HG03565 (cell line): ENCODE measurements around the gene USP11.
A peak's percentile ranks its signal among the peaks of the same experiment; 100 is the strongest.

Experiments used
- ATAC-seq: cut with Tn5 transposase; IDR thresholded peaks from one replicate; pipeline ENCODE4 v1.9.1; 2021; ENCODE audit warnings: mild to moderate bottlenecking, moderate library complexity; ENCODE audit not compliant: unreplicated experiment

The USP11 gene

DNA sequence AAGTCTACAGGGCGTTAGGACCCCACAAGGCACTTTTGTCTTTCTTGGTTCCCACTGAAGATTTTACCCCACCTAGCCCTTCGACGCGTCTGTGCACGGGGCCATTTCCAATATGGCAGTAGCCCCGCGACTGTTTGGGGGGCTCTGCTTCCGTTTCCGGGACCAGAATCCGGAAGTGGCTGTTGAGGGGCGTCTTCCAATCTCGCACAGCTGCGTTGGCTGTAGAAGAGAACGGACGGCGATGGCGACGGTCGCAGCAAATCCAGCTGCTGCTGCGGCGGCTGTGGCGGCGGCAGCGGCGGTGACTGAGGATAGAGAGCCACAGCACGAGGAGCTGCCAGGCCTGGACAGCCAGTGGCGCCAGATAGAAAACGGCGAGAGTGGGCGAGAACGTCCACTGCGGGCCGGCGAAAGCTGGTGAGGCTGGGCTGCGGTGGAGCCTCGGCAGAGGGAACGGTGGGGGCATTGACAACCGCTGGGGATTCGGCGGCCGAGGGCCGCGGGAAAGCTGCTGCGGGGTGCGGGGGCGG, at the start of gene USP11:
TSS of gene USP11 (plus strand) at position 207 of the 530 bp plus-strand sequence. CDS start at position 242, 35 bp downstream.
- peak; percentile 11 for ATAC-seq

DNA sequence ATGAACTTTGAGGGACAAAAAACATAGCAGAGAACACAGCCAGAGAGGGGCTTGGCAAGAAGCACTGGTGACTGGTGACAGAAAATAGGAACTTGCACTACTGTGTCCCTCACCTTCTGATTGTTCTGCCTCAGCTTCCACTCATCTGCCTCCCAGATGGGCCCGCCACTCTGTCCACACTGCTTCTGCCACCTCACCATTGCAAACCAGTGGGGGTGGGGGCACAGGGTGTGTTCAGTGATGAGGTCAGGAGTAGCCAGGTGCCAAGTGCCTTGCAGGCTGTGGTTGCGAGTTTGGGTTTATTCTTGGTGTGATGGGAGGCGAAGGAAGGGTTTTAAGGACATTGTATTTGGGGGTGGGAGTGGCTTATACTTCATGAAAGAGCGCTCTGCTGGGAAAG, 48.3 kb upstream of the USP11 start:
- ATAC-seq, result no peak

DNA sequence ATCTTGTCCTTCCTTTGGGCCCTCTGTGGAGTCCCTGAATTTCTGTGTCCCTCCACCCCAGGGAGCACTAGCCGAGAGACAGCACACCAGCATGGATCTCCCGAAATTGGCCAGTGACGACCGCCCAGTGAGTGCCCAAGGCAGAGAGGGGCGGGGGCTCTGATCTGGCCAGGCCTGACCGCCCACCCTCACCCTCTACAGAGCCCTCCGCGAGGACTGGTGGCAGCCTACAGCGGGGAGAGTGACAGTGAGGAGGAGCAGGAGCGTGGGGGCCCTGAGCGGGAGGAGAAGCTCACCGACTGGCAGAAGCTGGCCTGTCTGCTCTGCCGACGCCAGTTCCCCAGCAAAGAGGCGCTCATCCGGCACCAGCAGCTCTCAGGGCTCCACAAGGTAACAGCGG, 47.6 kb upstream of the USP11 start:
- no peak for ATAC-seq

DNA sequence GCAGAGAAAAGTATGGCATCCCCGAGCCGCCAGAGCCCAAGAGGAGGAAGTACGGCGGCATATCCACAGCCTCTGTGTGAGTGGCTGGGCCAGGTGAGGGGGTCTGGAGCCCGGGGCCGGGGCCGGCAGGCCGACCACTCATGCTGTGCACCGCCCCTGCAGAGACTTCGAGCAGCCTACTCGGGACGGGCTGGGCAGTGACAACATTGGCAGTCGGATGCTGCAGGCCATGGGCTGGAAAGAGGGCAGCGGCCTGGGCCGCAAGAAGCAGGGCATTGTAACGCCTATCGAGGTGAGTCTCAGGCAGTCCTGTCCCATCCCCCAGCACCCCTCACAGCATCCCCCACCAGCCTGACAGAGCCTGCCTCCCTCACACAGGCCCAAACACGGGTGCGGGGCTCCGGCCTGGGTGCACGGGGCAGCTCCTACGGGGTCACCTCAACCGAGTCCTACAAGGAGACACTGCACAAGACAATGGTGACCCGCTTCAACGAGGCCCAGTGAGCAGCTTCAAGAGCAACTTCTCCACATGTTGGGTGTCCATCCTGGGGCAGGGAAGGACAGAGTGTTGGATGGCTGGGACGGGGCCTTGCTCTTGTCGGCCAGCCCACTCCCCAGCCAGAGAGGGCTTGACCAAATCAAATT, 46.6 kb upstream of the USP11 start:
- no peak for ATAC-seq

DNA sequence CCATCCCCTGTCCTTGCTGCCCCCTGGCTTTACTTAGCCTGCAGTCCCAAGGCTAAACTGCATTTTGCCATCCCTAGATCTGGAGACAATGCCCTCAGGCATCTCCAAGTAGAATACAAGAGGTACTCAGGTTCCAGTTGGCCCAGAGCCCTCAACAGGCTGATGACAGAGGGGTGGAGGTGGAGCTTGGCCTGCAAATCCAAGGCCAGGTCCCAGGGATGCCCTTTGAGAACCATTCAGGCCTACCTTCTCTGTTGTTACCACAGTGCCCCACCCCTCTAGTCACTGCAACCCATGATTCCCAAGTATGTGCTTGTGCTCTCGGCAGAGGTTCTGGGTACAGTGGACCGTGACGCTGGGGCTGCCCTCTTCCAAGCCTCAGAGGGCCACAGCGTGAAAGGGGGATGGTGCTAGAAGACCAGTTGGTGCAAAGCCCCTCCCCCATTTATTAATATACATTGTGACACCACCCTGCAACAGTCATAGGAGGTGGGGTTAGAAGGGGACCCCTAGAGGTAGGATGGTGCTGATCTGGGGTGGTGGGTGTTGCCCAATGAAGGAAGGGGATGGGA, 45.6 kb upstream of the USP11 start:
- ATAC-seq, result no peak

DNA sequence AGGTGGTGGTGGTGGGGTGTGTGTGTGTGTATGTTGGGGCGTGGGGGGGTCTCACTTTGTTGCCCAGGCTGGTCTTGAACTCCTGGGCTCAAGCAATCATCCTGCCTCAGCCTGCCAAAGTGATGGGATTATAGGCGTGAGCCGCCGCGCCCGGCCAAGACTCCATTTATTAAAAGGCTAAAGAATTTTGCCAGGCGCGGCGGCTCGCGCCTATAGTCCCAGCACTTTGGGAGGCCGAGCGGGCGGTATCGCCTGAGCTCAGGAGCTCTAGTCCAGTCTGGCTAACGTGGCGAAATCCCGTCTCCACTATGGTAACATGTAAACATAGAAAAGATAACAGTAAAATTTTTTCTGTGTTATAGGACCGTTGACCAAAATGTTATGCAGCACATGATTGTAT, 42.9 kb upstream of the USP11 start:
- ATAC-seq, result no peak

DNA sequence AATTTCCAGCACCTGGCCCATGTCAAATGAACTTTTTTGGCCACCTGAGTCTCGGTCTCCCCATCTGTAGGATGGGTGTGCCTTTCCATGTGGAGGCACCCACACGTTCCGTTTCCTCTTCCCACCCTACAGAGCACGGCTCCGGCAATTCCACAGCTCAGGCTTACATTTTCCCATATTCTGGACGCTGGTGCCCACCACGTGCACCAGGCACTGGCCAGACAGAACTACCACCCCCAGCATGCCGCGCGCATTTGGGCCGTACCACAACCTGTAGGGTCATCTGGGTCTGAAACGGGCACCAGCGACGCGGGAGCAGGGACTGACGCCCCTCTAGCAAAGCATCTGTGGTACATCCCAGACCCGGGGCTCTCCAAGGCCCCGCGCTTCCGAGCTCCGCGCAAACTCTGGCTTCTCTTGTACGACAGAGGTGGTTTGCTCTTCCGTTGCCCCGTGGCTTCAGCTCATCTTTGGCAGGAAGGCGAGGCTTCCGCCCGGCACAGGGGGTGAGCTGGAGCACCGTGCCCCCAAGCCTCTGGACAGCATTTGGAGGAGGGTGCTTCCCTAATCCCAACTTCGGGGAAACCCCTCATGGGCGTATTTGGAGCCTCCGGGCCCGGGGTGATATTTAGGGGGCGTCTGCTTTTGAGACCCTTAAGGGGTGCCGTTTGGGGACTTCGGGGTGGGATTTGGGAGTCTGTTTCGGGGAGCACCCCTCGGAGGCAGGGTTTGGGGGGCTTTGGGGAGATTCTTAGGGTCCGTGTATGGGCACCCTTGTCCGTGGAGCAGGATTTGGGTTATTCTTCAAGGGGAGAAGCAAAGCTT, 42.2 kb upstream of the USP11 start:
- ATAC-seq, result peak; percentile 49

DNA sequence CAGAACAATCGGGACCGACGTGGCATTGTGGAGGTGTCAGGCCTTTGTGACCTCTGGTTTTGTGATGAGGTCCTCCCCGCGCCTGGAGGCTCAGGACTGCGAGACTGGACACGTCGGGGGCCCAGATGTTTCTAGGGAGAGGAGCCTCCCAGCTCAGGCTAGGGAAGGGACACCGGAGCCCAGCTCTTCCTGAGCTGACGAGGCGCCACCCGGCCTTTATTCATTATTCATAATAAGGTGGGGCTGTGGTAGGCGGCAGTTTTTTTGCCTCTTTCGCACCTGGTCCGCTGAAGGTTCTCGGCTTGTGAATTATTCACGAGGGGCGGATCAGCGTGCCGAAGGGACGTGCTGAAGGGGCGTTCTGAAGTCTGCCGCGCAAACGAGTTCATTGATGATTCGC, 41.5 kb upstream of the USP11 start:
- no peak for ATAC-seq

DNA sequence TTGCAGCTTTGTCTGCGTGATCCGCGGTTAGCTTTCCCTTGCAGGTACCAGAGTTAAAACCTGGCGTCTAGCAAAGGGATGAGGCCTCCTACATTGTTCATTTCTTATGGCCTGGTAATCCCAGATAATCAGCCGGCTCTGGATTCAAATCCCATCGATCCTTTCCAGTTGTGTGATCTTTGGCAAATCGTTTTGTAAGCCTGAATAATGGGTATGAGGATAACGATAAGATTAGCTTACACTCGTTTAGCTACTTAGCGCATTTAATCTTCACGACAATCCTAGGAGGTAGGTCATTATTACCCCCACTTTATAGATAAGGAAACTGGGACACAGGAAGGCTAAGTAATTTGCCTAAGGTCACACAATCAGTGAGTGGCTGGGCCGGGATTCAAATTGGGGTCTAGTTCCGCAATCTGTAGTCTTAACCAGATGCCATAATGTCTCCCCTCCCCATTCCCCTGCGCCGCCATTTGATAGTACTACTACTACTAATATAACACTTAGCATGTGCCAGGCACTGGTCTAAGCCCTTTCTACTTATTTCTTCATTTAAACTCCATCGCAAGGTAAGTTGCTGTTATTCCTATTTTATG, 40.9 kb upstream of the USP11 start:
- no peak for ATAC-seq

DNA sequence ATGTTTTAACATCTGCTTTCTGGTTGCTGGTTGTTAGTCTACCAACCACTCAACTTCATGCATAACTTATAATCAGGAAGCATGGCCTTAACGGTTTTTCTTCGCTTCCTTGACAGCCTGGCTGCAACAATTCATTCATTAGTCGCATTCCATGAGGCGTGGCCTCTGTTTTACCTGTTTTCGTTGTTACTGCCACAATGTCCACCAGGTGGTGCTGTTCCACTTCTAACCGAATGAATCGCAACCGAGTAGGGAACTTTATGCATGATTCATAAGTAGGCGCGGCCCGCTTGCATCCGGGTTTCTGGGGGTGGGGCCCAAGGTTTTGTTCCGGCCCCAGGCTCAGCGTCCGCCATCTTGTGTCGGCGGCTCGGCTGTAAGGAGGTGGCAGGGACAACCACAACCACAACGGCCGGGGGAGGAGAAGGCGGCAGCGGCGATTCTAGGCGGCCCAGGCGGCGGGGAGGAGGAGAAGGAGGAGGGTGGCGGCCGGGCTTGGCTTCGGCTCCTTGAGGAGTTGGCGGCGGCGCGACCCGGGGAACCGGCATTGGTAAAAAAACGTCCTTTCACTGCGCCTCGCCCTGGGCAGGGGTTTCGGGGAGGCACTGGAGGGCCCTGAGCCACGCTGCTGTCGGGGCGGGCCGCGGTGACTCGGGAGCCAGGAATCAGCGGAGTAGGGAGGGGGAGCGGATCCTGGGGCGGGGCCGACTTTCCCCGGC, 39.2 kb upstream of the USP11 start, which contains the start of gene UBA1:
TSS of gene UBA1 (plus strand) at position 355 of the 719 bp plus-strand sequence. CDS start 4,974 bp downstream, outside the sequence.
- peak; percentile 32 for ATAC-seq

DNA sequence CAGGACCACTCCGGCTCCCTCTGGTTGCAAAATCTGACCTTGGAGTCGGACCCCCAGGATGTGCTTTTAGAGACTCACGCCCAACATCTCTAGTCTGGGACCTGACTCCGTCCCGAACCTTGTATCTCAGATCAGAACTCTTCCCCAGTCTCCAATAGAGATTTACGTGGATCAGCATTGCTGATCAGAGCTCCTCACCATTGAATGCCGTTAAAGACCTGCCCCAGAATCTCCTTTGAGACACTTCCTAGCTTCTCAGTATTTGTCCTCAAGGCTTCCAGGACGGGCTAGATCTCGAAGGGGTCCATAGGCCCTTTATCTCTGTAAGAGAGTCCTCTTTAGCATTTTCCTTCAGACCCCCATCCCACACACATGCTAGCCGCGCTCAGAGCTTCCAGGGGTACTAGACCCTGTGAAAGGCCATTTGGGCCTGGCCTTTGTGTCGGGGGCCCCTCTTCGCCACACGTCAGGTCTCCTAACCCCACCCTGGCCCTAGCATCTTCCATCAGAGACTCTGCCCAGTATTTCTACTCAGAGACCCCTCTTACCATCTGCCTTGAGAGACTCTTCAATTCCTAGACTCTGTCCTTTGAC, 38.5 kb upstream of the USP11 start:
- ATAC-seq, result no peak

DNA sequence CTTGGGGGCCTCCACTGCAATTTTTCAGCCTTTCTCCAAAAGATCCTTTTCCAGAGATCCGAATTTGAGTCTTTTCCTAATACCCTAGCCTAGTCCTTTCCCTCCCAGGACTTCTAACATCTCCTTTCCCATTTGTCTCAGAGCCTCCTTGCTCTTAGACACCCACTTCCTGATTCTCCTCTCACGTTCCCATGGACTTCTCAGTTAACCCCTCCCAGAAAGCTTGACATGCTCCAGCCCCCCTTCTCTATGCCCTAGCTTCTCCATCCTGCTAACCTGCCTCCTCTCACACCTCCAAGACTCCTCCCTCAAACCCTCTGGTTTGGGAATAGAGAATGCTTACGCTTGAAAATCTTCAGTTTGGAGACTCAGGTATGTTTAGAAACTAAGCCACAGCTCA, 36.7 kb upstream of the USP11 start:
- no peak for ATAC-seq

DNA sequence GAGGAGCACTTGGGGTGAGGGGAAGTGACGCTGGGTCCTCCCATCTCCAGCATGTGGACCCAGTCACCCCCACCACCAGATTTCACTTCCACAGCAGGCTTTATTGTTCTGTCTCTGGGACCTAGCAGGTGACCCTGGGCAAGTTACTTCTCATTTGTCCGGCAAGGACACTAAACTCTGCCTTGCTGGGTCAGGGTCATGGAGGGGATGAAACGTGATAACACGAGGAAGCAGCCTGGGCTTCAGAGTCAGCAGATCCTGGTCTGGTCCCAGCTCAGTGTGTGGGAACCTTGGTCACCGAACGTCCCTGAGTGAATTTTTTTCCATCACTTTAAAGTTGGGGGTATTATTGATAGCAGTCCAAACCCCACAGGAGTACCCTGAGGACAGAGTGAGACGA, 35.3 kb upstream of the USP11 start:
- ATAC-seq, result no peak

DNA sequence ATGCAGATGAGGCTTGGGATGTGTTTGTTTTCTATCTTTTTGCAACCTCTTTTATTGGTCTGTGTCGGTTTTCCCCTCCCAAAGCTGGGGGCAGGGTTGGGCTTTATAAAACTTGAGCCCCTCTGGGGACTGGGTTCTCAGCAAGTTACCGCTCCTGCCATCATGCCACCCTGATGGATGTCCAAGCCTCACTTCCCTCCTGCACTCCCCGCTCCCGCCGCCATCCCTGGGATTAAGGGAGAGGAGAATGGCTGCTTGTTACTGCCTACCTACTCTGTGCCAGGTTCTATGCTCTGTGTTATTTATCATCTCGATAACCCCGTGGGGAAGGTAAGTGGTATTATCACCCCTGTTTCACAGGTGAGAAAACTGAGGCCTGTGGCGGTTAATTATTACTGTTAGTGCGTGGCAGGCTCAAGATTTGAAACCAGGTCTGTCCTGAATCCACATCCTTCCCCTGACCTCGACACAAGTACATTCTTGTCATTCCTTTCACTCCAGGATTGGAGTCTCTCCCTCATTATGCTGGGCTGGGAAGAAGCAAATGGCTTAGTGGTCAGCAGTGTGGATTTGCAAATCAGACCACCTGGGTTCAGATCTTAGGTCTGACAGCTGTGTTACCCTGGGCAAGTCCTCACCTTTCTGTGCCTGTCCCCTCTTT, 34.7 kb upstream of the USP11 start:
- no peak for ATAC-seq

DNA sequence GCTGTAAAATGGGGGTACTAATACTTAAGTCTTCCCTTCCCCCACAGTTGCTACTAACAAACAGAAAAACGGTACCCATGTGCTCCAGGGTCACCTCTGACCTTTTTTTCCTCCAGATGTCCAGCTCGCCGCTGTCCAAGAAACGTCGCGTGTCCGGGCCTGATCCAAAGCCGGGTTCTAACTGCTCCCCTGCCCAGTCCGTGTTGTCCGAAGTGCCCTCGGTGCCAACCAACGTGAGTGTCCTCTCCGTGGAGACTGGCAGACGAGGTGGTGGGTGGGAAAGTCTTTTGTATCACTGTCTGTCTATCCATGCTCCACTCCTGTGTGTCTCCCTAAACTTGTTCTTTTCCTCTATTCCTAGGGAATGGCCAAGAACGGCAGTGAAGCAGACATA, 34.1 kb upstream of the USP11 start:
- ATAC-seq, result no peak

DNA sequence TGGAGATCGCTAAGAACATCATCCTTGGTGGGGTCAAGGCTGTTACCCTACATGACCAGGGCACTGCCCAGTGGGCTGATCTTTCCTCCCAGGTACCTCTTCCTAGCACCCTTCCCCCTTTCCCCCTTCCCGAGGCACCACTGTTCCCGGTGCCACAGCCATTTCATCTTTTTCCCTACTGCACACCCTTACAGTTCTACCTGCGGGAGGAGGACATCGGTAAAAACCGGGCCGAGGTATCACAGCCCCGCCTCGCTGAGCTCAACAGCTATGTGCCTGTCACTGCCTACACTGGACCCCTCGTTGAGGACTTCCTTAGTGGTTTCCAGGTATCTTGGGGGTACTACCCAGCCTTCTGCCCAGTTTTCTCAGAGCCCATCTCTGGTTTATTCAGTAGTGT, 33.5 kb upstream of the USP11 start:
- ATAC-seq, result no peak

DNA sequence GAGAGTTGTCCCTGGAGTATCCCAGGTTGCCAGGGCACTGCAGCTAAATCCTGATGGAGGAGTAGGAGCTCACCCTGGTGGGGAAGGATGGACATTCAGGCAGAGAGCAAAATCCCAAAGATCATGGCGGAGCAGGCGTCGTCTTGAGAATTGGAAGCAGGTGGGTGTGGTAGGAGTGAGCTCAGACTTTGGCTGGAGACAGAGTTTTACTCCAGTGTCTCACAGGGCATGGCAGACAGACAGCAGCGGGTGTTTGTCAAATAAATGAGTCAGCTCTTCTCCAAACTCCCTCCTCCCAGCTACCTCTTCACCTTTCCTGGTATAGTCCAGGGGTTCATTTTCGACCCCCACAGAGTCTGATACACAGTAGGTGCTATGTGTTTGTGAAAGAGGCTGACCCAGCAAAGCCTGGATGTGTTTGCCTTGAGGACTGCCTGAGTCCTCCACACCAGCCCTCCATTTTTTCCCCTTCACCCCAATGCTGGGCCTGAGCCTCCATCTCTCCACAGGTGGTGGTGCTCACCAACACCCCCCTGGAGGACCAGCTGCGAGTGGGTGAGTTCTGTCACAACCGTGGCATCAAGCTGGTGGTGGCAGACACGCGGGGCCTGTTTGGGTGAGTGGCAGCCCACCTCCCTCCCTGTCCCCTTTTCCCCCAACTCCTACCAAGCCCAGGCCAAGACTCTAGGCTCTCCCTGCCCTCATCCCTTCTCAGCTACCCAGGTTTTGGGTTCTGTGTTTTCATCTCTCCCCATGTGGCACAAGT, 32.2 kb upstream of the USP11 start:
- ATAC-seq, result no peak

DNA sequence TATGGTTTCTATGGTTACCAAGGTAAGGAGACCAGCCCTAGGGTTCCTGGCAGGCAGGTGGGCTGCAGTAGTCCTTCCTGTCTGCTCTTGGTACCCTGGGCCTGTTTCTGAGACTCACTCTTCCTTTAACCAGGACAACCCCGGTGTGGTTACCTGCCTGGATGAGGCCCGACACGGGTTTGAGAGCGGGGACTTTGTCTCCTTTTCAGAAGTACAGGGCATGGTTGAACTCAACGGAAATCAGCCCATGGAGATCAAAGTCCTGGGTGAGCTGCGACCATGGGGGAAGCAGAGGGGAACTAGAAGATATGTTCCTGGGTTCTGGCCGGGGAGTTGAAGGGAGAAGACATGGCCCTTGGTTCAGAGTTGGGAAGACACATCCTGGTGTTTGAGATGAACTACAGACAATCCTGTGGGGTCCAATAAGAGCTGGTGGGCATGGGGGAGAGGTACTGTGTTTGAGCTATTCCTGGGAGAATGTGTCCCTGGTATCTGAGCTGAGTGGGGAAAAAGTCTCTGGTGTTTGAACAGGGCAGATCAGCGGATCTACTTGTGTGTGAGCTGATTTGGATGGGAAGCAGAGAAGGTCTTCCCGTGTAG, 31.4 kb upstream of the USP11 start:
- no peak for ATAC-seq

DNA sequence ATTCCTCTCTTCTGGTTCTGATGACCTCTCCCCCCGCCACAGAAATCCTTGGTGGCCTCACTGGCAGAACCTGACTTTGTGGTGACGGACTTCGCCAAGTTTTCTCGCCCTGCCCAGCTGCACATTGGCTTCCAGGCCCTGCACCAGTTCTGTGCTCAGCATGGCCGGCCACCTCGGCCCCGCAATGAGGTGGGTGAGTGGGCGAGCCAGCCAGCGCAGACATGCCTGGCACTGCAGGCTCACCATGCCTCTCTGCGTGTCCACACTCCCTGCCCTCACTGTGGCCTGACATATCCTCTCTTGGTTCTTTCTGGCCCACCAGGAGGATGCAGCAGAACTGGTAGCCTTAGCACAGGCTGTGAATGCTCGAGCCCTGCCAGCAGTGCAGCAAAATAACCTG, 30.5 kb upstream of the USP11 start:
- no peak for ATAC-seq
